Endodermal cell (in vitro differentiated cells): ENCODE results near the gene MAGT1. TPM values are rescaled to one million over a fixed set of nuclear protein-coding genes. Genes with fewer than 3 reads are reported as not detected.
"Not testable (repeated sequence)": the region's sequence is repeated elsewhere in the genome, so short reads cannot be mapped to it uniquely, and the experiment has no call there.

Experiments
- DNase-seq: peaks from one replicate; pipeline ENCODE4 v3.0.0-alpha.2; 2017
- H3K27ac ChIP-seq: 2 replicates; pipeline ENCODE4 v1.5.1; 2013; ENCODE audit warnings: mild to moderate bottlenecking, low read depth, low read length, moderate library complexity
- H3K27me3 ChIP-seq: 2 replicates; pipeline ENCODE4 v1.6.1; 2013; ENCODE audit warnings: mild to moderate bottlenecking, low read length, moderate library complexity; ENCODE audit not compliant: insufficient read depth, control insufficient read depth, poor library complexity, severe bottlenecking
- H3K36me3 ChIP-seq: 2 replicates; pipeline ENCODE4 v1.7.0; 2013; ENCODE audit warnings: mild to moderate bottlenecking, low read length, moderate library complexity; ENCODE audit not compliant: control insufficient read depth, insufficient read depth
- H3K4me1 ChIP-seq: one replicate; pipeline ENCODE4 v1.7.0; 2013; ENCODE audit warnings: low read length; ENCODE audit not compliant: control insufficient read depth, insufficient read depth
- H3K4me3 ChIP-seq: 2 replicates; pipeline ENCODE4 v1.5.1; 2013; ENCODE audit warnings: mild to moderate bottlenecking, low read length, moderate library complexity
- H3K9ac ChIP-seq: 2 replicates; pipeline ENCODE4 v1.6.1; 2013; ENCODE audit warnings: mild to moderate bottlenecking, low read length, moderate library complexity; ENCODE audit not compliant: poor library complexity, severe bottlenecking; ENCODE audit errors: extremely low read depth
- H3K9me3 ChIP-seq: 2 replicates; pipeline ENCODE4 v1.6.1; 2013; ENCODE audit warnings: mild to moderate bottlenecking, low read length, moderate library complexity; ENCODE audit not compliant: control insufficient read depth
- H3K27ac Mint-ChIP-seq: 2 replicates; pipeline ENCODE4 v1.8.0; 2020; ENCODE audit warnings: mixed read lengths
- H3K27me3 Mint-ChIP-seq: 2 replicates; pipeline ENCODE4 v1.8.0; 2021; ENCODE audit warnings: mild to moderate bottlenecking, mixed read lengths; ENCODE audit not compliant: insufficient read depth
- H3K36me3 Mint-ChIP-seq: 2 replicates; pipeline ENCODE4 v1.8.0; 2020; ENCODE audit warnings: low read depth, mixed read lengths
- H3K4me1 Mint-ChIP-seq: 2 replicates; pipeline ENCODE4 v1.8.0; 2020; ENCODE audit warnings: mixed read lengths
- H3K4me3 Mint-ChIP-seq: 2 replicates; pipeline ENCODE4 v1.8.0; 2020; ENCODE audit warnings: mild to moderate bottlenecking, moderate library complexity, mixed read lengths
- H3K9me3 Mint-ChIP-seq: 2 replicates; pipeline ENCODE4 v1.8.0; 2020; ENCODE audit warnings: mild to moderate bottlenecking, mixed read lengths
- CTCF ChIP-seq: fragments of 200-600 bp; sonication (generic); conservative IDR thresholded peaks from 2 replicates; pipeline ENCODE4 v1.5.0; 2021; ENCODE audit warnings: antibody characterized with exemption, mild to moderate bottlenecking
- WGBS, 2 experiments: methylation state at CpG; one replicate each; pipeline versions ENCODE4 v1.1.5 to v1.1.7; 2013; ENCODE audit warnings: missing lambda C conversion rate in 2 of 2, mixed read lengths in 1 of 2; ENCODE audit not compliant: insufficient coverage in 1 of 2, insufficient read length in 1 of 2; 5-methylcytosine and 5-hydroxymethylcytosine counted together
- long read RNA-seq, 4 experiments: library from polyadenylated mRNA in 2 of 4; library from RNA in 1 of 4; library from capped mRNA in 1 of 4; stranded (forward) in 3 of 4; unstranded in 1 of 4; transcript quantifications; one replicate each; pipeline ENCODE4 v2.0.0, GENCODE V29; 2020 to 2021; ENCODE audit warnings: inconsistent platforms in 1 of 4
- polyA plus RNA-seq, 2 experiments: library from polyadenylated mRNA; stranded (reverse); fragments of 50-300 nt; gene quantifications; one replicate each; pipeline ENCODE4 v1.2.3, GENCODE V29; 2013
- total RNA-seq, 2 donors: library from RNA; stranded (reverse); fragmentation: NEBNext Ultra II Directional in 1 of 2; extraction: Animal tissue kit (Norgen Biotek cat#: 25700) in 1 of 2; gene quantifications; 2 replicates in 1 of 2; 3 replicates in 1 of 2; pipeline ENCODE4 v1.2.1, GENCODE V29; 2021

MAGT1 gene
- 10 to 100 TPM; 40.0 to 54.1 TPM for total RNA-seq
- polyA plus RNA-seq (2013, experiment 1 of 2): 30.2 TPM
- polyA plus RNA-seq (2013, experiment 2 of 2): 29.9 TPM
- long read RNA-seq, experiment 1, full-length matches to known transcripts: 1 of 4 reads
- long read RNA-seq, experiment 1, partial matches to known transcripts: 1 of 4 reads
- long read RNA-seq, experiment 1, other reads (novel, unspliced or antisense): 2 of 4 reads
- long read RNA-seq, experiment 2, full-length matches to known transcripts: 14 of 27 reads
- long read RNA-seq, experiment 2, partial matches to known transcripts: 1 of 27 reads
- long read RNA-seq, experiment 2, other reads (novel, unspliced or antisense): 12 of 27 reads
- long read RNA-seq, experiment 3, full-length matches to known transcripts: 14 of 20 reads
- long read RNA-seq, experiment 3, partial matches to known transcripts: 0 of 20 reads
- long read RNA-seq, experiment 3, other reads (novel, unspliced or antisense): 6 of 20 reads
- long read RNA-seq, experiment 4, full-length matches to known transcripts: 5 of 7 reads
- long read RNA-seq, experiment 4, partial matches to known transcripts: 2 of 7 reads
- long read RNA-seq, experiment 4, other reads (novel, unspliced or antisense): 0 of 7 reads

GRCh38 chrX:77894921-77895886 is at the start of gene MAGT1:
Gene MAGT1, minus strand, starts transcription at chrX:77895435. Its CDS starts 25 bp downstream, at chrX:77895410.
- WGBS, 2 experiments: 0% methylated on average over 7 to 46 of the region's 49 CpGs
- DNase-seq: peak; percentile 95

GRCh38 chrX:77945031-77945430 is 49.8 kb upstream of the MAGT1 start:
- H3K27ac Mint-ChIP-seq, H3K9ac ChIP-seq, H3K36me3 ChIP-seq, H3K4me3 Mint-ChIP-seq, H3K27ac ChIP-seq, H3K4me1 Mint-ChIP-seq, H3K36me3 Mint-ChIP-seq, H3K27me3 Mint-ChIP-seq, H3K4me3 ChIP-seq, DNase-seq, H3K27me3 ChIP-seq, H3K4me1 ChIP-seq, H3K9me3 ChIP-seq: not testable (repeated sequence)
- peaks cover 22% of the 10 kb centered on the region for H3K9me3 Mint-ChIP-seq
- WGBS, 2 experiments: 89 to 98% methylated on average over 4 to 6 of the region's 6 CpGs

More at GRCh38 chrX:77894921-77895886, at the start of gene MAGT1:
- no peaks in the 10 kb centered on the region for H3K27me3 ChIP-seq
- H3K4me3 ChIP-seq: peak within 1 kb of the TSS; percentile 95
- Mint-ChIP-seq H3K27me3 (no peaks in the 10 kb centered on the region), H3K4me1 (no peaks in the 10 kb centered on the region), H3K36me3 (no peaks in the 10 kb centered on the region), H3K4me3 (peak within 1 kb of the TSS; percentile 84), H3K27ac (peak within 1 kb of the TSS; percentile 98), H3K9me3 (peaks cover 51% of the 10 kb centered on the region)
- peak within 1 kb of the TSS; percentile 94 for H3K9ac ChIP-seq
- TF ChIP-seq CTCF: no peak
- no peaks in the 10 kb centered on the region for H3K9me3 ChIP-seq
- no peaks in the 10 kb centered on the region for H3K4me1 ChIP-seq
- no peaks in the 10 kb centered on the region for H3K36me3 ChIP-seq
- peak within 1 kb of the TSS; percentile 91 for H3K27ac ChIP-seq

DNA sequence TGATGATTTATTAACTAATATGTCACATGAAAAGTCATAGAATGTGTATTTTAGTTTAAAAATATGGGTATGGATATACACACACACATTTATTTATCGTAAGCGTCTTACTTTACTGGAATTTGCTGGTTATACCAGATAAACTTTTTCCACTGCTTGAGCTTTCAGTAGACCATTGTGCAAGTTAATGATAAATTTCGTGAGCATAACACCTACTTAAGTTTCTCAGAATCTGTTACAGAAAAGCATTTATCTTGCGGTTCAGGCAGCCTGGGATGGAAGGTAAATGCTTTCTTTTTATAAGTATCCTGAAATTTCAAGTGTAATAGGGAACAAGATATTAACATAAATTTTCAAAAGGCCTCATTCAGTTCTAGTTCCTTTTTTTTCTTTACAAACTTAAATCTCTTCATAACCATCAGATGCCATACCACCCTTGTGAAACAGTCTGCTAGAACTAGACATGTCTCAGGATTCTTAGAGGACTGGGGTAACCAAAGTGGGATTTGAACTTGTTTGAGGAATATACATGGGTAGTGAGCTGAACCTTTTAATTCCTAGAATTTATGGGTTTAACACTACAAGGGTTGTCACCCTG is 42.9 kb upstream of the MAGT1 start:
- H3K9me3 Mint-ChIP-seq: peaks cover 12% of the 10 kb centered on the region
- WGBS, 2 experiments: 90% methylated on average over 3 of the region's 4 CpGs; no CpG with 5 or more reads in 1 of the 2 experiments

More for the DNA sequence above, 42.9 kb upstream of the MAGT1 start:
- no peak overlapping the region for H3K27ac ChIP-seq
- no peaks in the 10 kb centered on the region for H3K36me3 ChIP-seq
- H3K9ac ChIP-seq: no peak overlapping the region
- Mint-ChIP-seq H3K4me3 (no peak overlapping the region), H3K36me3 (no peaks in the 10 kb centered on the region), H3K4me1 (no peaks in the 10 kb centered on the region), H3K27ac (no peak overlapping the region), H3K27me3 (no peaks in the 10 kb centered on the region)
- H3K9me3 ChIP-seq: no peaks in the 10 kb centered on the region
- no peaks in the 10 kb centered on the region for H3K4me1 ChIP-seq
- H3K4me3 ChIP-seq: no peak overlapping the region
- DNase-seq: no peak
- no peak for TF ChIP-seq CTCF
- H3K27me3 ChIP-seq: no peaks in the 10 kb centered on the region
